ENCODE measurements around the gene MDN1.
"Not testable (repeated sequence)": the region's sequence is repeated elsewhere in the genome, so short reads cannot be mapped to it uniquely, and the experiment has no call there.

Gene MDN1

GRCh38 chr6:89792881-89793280, 26.7 kb downstream of the MDN1 start:
- ChIA-PET CTCF (interaction anchor here (0.7 to 1.0 kb wide), 4 partner anchors 9 to 31 kb away, joined by 3 to 4 read pairs (median 3); no protein-coding TSS in a partner anchor), POLR2A (interaction anchor here (0.9 kb wide), 1 partner anchor 26 kb away, joined by 3 read pairs; the partner anchor contains the start of gene MDN1)
- TF ChIP-seq FOXA1 (IDR thresholded peaks at IDR 0.05) = no peak
- TF ChIP-seq BHLHE40 (IDR thresholded peaks at IDR 0.05; ENCODE audit: borderline replicate concordance) = no peak
- no peak for TF ChIP-seq HDGF (IDR thresholded peaks at IDR 0.05; ENCODE audit: borderline replicate concordance)
- TF ChIP-seq, protein P1, sequence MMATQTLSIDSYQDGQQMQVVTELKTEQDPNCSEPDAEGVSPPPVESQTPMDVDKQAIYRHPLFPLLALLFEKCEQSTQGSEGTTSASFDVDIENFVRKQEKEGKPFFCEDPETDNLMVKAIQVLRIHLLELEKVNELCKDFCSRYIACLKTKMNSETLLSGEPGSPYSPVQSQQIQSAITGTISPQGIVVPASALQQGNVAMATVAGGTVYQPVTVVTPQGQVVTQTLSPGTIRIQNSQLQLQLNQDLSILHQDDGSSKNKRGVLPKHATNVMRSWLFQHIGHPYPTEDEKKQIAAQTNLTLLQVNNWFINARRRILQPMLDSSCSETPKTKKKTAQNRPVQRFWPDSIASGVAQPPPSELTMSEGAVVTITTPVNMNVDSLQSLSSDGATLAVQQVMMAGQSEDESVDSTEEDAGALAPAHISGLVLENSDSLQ (IDR thresholded peaks at IDR 0.05) = no peak
- TF ChIP-seq LEF1 (IDR thresholded peaks at IDR 0.05; ENCODE audit: borderline replicate concordance) = no peak
- no peak for TF ChIP-seq L3MBTL2 (conservative IDR thresholded peaks at IDR 0.05)
- DNase-seq (ENCODE audit: extremely low spot score) = peak; percentile 51

- TF ChIP-seq FOXM1 (IDR thresholded peaks at IDR 0.05; ENCODE audit: borderline replicate concordance) = no peak
- TF ChIP-seq SUZ12 (IDR thresholded peaks at IDR 0.05) = no peak
- no peak for TF ChIP-seq BHLHE40 (IDR thresholded peaks at IDR 0.05; ENCODE audit: borderline replicate concordance)
- no peak for TF ChIP-seq FOXA1 (IDR thresholded peaks at IDR 0.05)
- no peak for TF ChIP-seq NFRKB (IDR thresholded peaks at IDR 0.05)
- no peak for TF ChIP-seq ARNT (IDR thresholded peaks at IDR 0.05)
- no peak for TF ChIP-seq L3MBTL2 (conservative IDR thresholded peaks at IDR 0.05)
- ChIA-PET POLR2A (no interaction called here), CTCF (no interaction called here)
- DNase-seq (ENCODE audit: extremely low spot score) = no peak
Measured at GRCh38 chr6:89790403-89790802, 29.2 kb downstream of the MDN1 start.

- POLR2A ChIA-PET = no interaction called here
Measured at GRCh38 chr6:89789980-89790379, 29.6 kb downstream of the MDN1 start.

GRCh38 chr6:89787660-89788328, 31.8 kb downstream of the MDN1 start:
- DNase-seq (ENCODE audit: extremely low spot score) = no peak
- ChIA-PET CTCF (interaction anchor here (0.7 to 0.9 kb wide), 2 partner anchors 26 to 84 kb away, joined by 3 to 4 read pairs; no protein-coding TSS in a partner anchor), POLR2A (no interaction called here)
- TF ChIP-seq L3MBTL2 (conservative IDR thresholded peaks at IDR 0.05) (no peak), CTBP1 (IDR thresholded peaks at IDR 0.05; ENCODE audit: borderline replicate concordance) (no peak), FOXA1 (IDR thresholded peaks at IDR 0.05) (no peak), ELF4 (IDR thresholded peaks at IDR 0.05) (no peak), LEF1 (IDR thresholded peaks at IDR 0.05; ENCODE audit: borderline replicate concordance) (no peak), FOXK2 (IDR thresholded peaks at IDR 0.05) (no peak), NFRKB (IDR thresholded peaks at IDR 0.05) (no peak), SP1 (IDR thresholded peaks at IDR 0.05) (no peak), ZNF384 (IDR thresholded peaks at IDR 0.05) (no peak), SUZ12 (IDR thresholded peaks at IDR 0.05) (no peak), BHLHE40 (IDR thresholded peaks at IDR 0.05; ENCODE audit: borderline replicate concordance) (no peak), TARDBP (IDR thresholded peaks at IDR 0.05) (no peak), FOXM1 (IDR thresholded peaks at IDR 0.05; ENCODE audit: borderline replicate concordance) (no peak), ARNT (IDR thresholded peaks at IDR 0.05) (no peak), HDGF (IDR thresholded peaks at IDR 0.05; ENCODE audit: borderline replicate concordance) (no peak)
- TF ChIP-seq, protein P1 (IDR thresholded peaks at IDR 0.05) = no peak

More at GRCh38 chr6:89789980-89790379, 29.6 kb downstream of the MDN1 start:
- CTCF ChIA-PET = no interaction called here
- TF ChIP-seq HDGF (IDR thresholded peaks at IDR 0.05; ENCODE audit: borderline replicate concordance) (no peak), TARDBP (IDR thresholded peaks at IDR 0.05) (no peak), CTBP1 (IDR thresholded peaks at IDR 0.05; ENCODE audit: borderline replicate concordance) (no peak), ARNT (IDR thresholded peaks at IDR 0.05) (no peak), LEF1 (IDR thresholded peaks at IDR 0.05; ENCODE audit: borderline replicate concordance) (no peak), NFRKB (IDR thresholded peaks at IDR 0.05) (no peak), L3MBTL2 (conservative IDR thresholded peaks at IDR 0.05) (no peak), FOXM1 (IDR thresholded peaks at IDR 0.05; ENCODE audit: borderline replicate concordance) (no peak), FOXK2 (IDR thresholded peaks at IDR 0.05) (no peak), SP1 (IDR thresholded peaks at IDR 0.05) (no peak), ELF4 (IDR thresholded peaks at IDR 0.05) (no peak), FOXA1 (IDR thresholded peaks at IDR 0.05) (no peak), SUZ12 (IDR thresholded peaks at IDR 0.05) (no peak)
- TF ChIP-seq, protein P1 (IDR thresholded peaks at IDR 0.05) = no peak
- no peak for DNase-seq (ENCODE audit: extremely low spot score)

DNA sequence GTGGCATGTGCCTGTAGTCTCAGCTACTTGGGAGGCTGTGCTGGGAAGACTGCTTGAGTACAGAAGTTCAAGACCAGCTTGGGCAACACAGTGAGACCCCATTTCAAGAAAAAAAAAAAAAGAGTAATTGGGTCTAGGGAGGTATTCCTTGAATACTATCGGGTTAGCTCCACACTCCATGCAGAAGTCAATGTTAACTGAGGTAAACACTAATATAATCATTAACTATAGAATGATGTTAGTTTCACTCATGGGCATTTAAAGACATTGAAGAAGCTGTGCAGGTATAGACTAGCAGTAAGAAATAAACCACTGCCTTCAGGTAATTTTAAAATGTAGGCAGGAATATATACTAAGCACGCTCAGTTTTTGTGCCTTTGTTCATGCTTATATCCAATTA, 32.6 kb downstream of the MDN1 start:
- DNase-seq (ENCODE audit: extremely low spot score) = no peak
- CTCF ChIA-PET = no interaction called here
- POLR2A ChIA-PET = no interaction called here
- TF ChIP-seq HDGF (IDR thresholded peaks at IDR 0.05; ENCODE audit: borderline replicate concordance) (no peak), ZNF384 (IDR thresholded peaks at IDR 0.05) (no peak)

DNA sequence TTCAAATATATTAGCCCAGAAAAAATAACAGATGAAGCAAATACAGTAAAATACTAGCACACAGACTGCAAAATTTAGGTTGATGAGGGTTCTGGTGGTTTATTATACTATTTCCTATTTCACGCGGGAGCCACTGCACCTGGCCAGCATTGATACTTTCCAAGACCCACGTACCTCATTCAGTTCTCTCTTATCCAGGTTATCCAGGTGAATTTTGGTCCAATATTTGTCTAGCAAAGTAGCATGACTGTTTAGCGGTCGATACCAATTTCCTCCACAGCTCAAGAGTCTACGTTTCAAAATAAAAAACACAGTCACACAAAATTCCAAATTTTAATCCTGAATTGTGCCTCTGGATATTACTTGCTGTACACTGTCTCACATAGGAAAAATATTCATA, 34.8 kb downstream of the MDN1 start:
- no peak for DNase-seq (ENCODE audit: extremely low spot score)
- no peak for TF ChIP-seq ARNT (IDR thresholded peaks at IDR 0.05)
- no peak for TF ChIP-seq NFRKB (IDR thresholded peaks at IDR 0.05)
- no peak for TF ChIP-seq SP1 (IDR thresholded peaks at IDR 0.05)
- no peak for TF ChIP-seq L3MBTL2 (conservative IDR thresholded peaks at IDR 0.05)
- TF ChIP-seq LEF1 (IDR thresholded peaks at IDR 0.05; ENCODE audit: borderline replicate concordance) = no peak
- TF ChIP-seq HDGF (IDR thresholded peaks at IDR 0.05; ENCODE audit: borderline replicate concordance) = no peak
- TF ChIP-seq, protein P1 (IDR thresholded peaks at IDR 0.05) = no peak
- no peak for TF ChIP-seq BHLHE40 (IDR thresholded peaks at IDR 0.05; ENCODE audit: borderline replicate concordance)
- no peak for TF ChIP-seq ZNF384 (IDR thresholded peaks at IDR 0.05)
- no peak for TF ChIP-seq CTBP1 (IDR thresholded peaks at IDR 0.05; ENCODE audit: borderline replicate concordance)
- no peak for TF ChIP-seq TARDBP (IDR thresholded peaks at IDR 0.05)
- no peak for TF ChIP-seq SUZ12 (IDR thresholded peaks at IDR 0.05)
- no peak for TF ChIP-seq ELF4 (IDR thresholded peaks at IDR 0.05)
- TF ChIP-seq FOXK2 (IDR thresholded peaks at IDR 0.05) = no peak
- no peak for TF ChIP-seq FOXA1 (IDR thresholded peaks at IDR 0.05)
- no peak for TF ChIP-seq FOXM1 (IDR thresholded peaks at IDR 0.05; ENCODE audit: borderline replicate concordance)
- ChIA-PET POLR2A (no interaction called here), CTCF (no interaction called here)

DNA sequence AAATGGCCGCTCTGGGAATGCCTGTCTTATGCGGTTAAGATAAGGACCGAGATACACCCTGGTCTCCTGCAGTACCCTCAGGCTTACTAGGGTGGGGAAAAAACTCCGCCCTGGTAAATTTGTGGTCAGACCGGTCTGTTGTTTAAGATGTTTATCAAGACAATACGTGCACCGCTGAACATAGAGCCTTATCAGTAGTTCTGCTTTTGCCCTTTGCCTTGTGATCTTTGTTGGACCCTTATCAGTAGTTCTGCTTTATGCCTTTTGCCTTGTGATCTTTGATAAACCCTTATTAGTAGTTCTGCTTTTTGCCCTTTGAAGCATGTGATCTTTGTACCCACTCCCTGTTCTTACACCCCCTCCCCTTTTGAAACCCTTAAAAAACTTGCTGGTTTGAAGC, 36.3 kb downstream of the MDN1 start:
- POLR2A ChIA-PET = interaction anchor here (0.9 kb wide), 1 partner anchor 46 kb away, joined by 3 read pairs; no protein-coding TSS in a partner anchor
- CTCF ChIA-PET; DNase-seq (ENCODE audit: extremely low spot score): not testable (repeated sequence)

Data from HEK293T (cell line).